HUES64 (cell line): ENCODE measurements around the gene LIMK1.

Experiments used
- H3K27ac ChIP-seq: 2 replicates; pipeline ENCODE4 v1.7.0; 2013; ENCODE audit warnings: low read depth, low read length, inconsistent platforms
- H3K27me3 ChIP-seq: 2 replicates; pipeline ENCODE4 v1.6.1; 2013; ENCODE audit warnings: mild to moderate bottlenecking, low read length; ENCODE audit not compliant: insufficient read depth
- H3K36me3 ChIP-seq: 2 replicates; pipeline ENCODE4 v1.6.1; 2013; ENCODE audit warnings: mild to moderate bottlenecking, low read length; ENCODE audit not compliant: insufficient read depth
- H3K4me1 ChIP-seq: 2 replicates; pipeline ENCODE4 v1.6.1; 2013; ENCODE audit warnings: mild to moderate bottlenecking, low read length, moderate library complexity; ENCODE audit not compliant: insufficient read depth
- H3K4me3 ChIP-seq: 2 replicates; pipeline ENCODE4 v1.5.1; 2013; ENCODE audit warnings: mild to moderate bottlenecking, low read length, moderate library complexity
- H3K9ac ChIP-seq: 2 replicates; pipeline ENCODE4 v1.6.1; 2013; ENCODE audit warnings: mild to moderate bottlenecking, low read depth, low read length
- H3K9me3 ChIP-seq: 2 replicates; pipeline ENCODE4 v1.6.1; 2013; ENCODE audit warnings: low read depth, low read length; ENCODE audit not compliant: insufficient read depth
- WGBS: fragments of 150-250, 120-280 bp; methylation state at CpG from one replicate; pipeline ENCODE4 v1.1.7; 2013; ENCODE audit warnings: missing lambda C conversion rate; 5-methylcytosine and 5-hydroxymethylcytosine counted together

LIMK1 gene

DNA sequence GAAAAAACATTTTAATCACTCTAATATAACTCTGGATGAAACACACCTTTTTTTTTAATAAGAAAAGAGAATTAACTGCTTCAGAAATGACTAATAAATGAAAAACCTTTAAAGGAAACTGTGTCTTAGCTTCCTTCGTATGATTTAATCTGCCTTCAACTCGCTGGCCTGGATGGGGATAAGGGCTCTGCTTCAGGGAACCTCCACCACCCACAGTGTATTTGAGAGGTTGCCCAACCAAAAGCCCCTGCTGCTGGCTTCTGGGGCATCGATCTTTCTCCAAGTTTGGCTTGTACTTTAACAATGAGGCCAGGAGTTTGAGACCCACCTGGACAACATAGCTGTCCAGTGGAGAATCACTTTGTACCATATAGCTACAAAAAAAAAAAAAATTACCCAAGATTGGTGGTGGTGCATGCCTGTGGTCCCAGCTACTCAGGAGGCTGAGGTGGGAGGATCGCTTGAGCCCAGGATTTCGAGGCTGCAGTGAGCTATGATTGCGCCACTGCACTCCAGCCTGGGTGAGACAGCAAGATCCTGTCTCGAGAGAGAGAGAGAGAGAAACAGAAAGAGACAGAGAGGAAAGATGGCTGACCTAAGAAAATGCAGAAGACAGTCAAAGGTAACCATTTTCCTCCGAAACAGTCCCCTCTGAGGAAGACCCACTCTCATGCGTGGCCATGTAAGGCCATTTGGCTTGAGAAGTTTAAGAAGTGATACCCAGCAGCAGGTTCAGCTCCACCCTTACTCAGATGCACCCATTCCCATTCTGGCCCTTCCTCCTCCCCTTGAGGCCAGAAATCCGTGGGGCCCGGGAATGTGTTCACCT, 13.6 kb upstream of the LIMK1 start:
- Histone ChIP-seq H3K27me3 (no peaks in the 10 kb centered on the region), H3K4me3 (no peak overlapping the region), H3K36me3 (no peaks in the 10 kb centered on the region), H3K9me3 (no peaks in the 10 kb centered on the region), H3K27ac (no peak overlapping the region), H3K9ac (no peak overlapping the region), H3K4me1 (no peaks in the 10 kb centered on the region)
- WGBS = 87% methylated on average over 11 of the region's 11 CpGs

DNA sequence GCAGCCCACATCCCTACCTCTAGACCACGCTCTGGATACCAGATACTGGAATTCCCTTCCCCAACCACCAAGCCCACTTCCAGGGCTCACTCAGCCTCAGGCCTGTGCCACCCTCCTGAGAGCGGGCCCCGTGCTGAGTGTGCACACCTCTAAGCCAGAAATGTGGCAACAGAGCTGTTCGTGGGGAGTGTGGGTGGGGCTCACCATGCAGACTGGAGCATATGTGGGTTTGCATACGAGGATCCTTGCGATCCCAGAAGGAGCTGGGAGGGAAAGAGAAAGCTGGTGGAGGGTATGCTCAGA, 13.0 kb upstream of the LIMK1 start:
- Histone ChIP-seq H3K4me1 (no peaks in the 10 kb centered on the region), H3K27ac (no peak overlapping the region), H3K4me3 (no peak overlapping the region), H3K9me3 (no peaks in the 10 kb centered on the region), H3K36me3 (no peaks in the 10 kb centered on the region), H3K9ac (no peak overlapping the region), H3K27me3 (no peaks in the 10 kb centered on the region)
- 87% methylated on average over 6 of the region's 6 CpGs for WGBS

DNA sequence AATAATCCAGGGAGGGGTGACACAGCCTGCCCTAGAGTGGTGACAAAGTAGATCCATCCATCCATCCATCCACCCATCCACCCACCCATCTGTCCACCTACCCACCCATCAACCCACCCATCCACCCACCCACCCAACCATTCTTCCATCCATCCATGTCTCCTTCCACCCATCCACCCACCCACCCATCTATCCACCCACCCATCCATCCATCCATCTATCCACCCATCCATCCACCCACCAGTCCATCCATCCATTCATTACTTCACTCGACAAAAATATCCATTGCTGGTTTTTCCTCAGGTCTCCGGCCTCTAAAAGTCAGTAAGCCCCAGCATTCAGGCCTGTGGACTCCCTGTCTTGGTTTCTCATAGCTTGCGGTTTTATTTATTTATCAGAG, 12.5 kb upstream of the LIMK1 start:
- Histone ChIP-seq H3K9me3 (no peaks in the 10 kb centered on the region), H3K27me3 (no peaks in the 10 kb centered on the region), H3K27ac (no peak overlapping the region), H3K9ac (no peak overlapping the region), H3K4me3 (no peak overlapping the region), H3K4me1 (no peaks in the 10 kb centered on the region), H3K36me3 (no peaks in the 10 kb centered on the region)
- 93% methylated on average over 3 of the region's 3 CpGs for WGBS

DNA sequence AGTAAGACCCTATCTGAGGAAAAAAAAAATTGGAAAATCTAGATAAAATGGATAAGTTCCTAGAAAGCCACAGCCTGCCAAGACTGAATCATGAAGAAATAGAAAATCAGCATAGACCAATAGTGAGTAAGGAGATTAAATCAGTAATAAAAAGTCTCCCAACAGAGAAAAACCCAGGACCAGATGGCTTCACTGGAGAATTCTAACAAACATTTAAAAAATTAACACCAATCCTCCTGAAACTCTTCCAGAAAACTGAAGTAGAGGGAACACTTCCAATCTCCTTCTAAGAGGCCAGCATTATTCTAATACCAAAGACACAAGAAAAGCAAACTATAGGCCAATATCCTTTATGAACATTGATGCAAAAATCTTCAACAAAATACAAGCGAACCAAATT, 8.8 kb upstream of the LIMK1 start:
- no peaks in the 10 kb centered on the region for H3K36me3 ChIP-seq
- no peak overlapping the region for H3K9ac ChIP-seq
- no peak overlapping the region for H3K27ac ChIP-seq
- no peak overlapping the region for H3K4me3 ChIP-seq
- 0 out of 2 replicates have a peak, but pooled peaks cover 3% of the 10 kb centered on the region for H3K4me1 ChIP-seq
- H3K27me3 ChIP-seq = no peaks in the 10 kb centered on the region
- H3K9me3 ChIP-seq = no peaks in the 10 kb centered on the region
- WGBS = 90% methylated on average over 1 of the region's 1 CpG

DNA sequence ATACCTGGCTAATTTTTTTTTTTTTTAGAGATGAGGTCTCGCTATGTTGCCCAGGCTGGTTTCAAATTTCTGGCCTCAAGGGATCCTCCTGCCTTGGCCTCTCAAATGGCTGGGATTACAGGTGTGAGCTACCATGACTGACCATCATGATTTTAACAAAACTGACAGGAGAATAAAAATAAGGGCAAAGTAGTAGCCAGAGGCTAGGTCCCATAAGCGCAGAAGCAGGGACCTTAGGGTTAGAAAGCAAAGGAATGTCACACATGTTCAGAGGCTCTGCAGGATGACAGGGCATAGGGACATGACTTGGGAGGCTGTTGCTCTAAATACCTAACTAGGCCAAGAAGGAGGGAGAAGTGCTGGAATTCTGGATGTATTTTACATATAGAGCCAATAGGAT, 5.1 kb upstream of the LIMK1 start:
- H3K4me3 ChIP-seq = no peak overlapping the region
- no peaks in the 10 kb centered on the region for H3K9me3 ChIP-seq
- H3K27me3 ChIP-seq = no peaks in the 10 kb centered on the region
- H3K4me1 ChIP-seq = 0 out of 2 replicates have a peak, but pooled peaks cover 3% of the 10 kb centered on the region
- H3K27ac ChIP-seq = no peak overlapping the region
- 91% methylated on average over 2 of the region's 2 CpGs for WGBS
- H3K36me3 ChIP-seq = no peaks in the 10 kb centered on the region
- no peak overlapping the region for H3K9ac ChIP-seq

DNA sequence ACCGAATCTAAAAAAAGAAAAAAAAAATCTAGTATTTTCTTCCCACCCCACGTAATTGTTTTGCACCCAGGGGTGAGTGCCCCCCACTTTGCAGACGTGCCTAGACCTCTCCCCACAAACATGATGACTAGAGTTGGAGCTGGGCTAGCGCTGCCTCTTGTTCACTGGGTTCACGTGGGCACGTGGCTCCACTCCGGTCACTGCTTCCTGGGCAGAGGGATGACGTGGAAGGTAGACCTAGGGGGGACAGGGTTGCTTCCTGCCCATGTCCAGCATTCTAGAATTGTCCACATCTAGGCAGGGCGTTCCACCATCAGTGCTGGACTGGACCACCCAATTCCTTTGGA, 861 bp upstream of the LIMK1 start:
- H3K4me1 ChIP-seq = peaks cover 7% of the 10 kb centered on the region; the same call in 1 of the 2 replicates
- WGBS = 86% methylated on average over 9 of the region's 9 CpGs

DNA sequence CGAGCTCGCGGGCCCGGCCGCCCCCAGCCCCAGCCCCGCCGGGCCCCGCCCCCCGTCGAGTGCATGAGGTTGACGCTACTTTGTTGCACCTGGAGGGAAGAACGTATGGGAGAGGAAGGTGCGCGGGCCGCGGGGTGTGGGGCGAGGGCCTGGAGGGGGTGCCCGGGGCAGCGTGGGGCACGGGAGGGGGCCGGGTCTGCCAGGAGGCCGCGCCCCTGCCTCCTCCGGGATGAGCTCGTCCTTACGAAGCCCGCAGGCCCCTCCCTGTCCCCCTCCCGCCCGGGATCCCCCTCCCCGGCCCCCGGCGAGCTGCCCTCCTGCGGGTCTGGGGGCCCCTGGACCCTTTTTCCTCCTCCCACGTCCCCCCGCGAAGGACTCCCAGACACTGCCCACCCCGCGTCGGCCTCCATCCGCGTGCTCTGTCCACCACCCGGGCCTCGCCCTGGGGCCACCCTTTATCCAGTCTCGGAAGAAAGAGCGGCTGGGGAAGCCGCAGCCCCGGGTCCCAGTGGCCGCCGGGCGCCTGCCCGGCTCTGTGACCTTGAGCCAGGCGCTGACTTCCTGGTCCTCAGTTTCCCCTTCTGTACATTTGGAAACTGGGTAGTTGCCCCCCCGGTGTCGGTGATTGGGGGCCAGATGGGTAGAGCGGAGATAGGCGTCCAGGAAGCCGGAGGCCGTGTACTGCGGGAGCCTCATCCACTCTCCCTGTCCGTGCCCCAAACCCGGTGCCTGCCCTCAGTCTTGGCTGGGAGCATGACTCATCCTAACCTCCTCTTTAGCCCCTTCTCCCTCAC, 521 bp downstream of the LIMK1 start:
- Histone ChIP-seq H3K36me3 (peaks cover 27% of the 10 kb centered on the region), H3K27ac (peak overlapping the region; percentile 9)
- 1% methylated on average over 60 of the region's 61 CpGs for WGBS

More for the DNA sequence above, 861 bp upstream of the LIMK1 start:
- Histone ChIP-seq H3K9ac (no peak overlapping the region), H3K27ac (peak overlapping the region; percentile 72), H3K9me3 (no peaks in the 10 kb centered on the region), H3K4me3 (peak overlapping the region; percentile 57), H3K27me3 (no peaks in the 10 kb centered on the region), H3K36me3 (peaks cover 15% of the 10 kb centered on the region)

DNA sequence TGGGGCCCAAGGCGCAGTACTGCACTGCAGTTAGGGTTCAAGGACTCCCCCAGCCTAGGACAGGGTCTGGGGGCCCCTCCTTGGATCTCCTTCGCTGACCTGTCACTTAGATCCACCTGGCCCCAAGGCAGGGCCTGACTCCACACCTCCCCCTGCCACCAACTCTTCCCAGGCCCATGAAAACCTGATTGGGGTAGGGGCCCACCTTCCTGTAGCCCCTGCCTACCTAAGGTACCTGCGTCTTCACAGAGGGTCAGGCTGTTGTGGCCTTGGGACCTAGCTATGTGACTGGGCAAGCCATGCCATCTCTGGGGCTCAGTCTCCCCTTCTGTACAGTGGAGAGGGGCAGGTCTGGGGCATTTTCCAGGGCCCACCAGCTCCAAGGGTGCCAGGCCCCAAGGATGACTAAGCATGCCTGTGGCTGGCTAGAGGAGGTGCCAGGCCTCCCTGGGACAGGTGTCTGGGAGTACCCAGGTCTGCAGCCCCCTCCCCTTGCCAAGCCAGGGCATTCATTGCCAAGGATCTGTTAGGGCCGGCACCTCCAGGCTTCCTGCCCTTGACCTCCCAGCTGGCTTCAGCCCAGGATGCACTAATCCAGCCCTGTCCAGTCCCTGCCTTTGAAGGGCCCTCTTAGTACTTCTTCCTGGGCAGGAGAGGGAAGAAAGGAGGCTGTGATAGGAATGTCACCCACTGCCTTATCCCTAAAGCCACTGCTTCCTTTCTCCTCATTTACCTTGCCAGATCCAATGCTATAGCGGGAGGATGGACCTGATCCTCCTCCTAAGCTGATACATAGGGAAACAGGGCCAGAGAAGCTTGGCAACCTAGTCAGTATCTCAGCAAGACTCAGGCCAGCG, 1.3 kb downstream of the LIMK1 start:
- Histone ChIP-seq H3K27me3 (no peaks in the 10 kb centered on the region), H3K27ac (no peak overlapping the region), H3K4me1 (peaks cover 4% of the 10 kb centered on the region; the same call in 1 of the 2 replicates), H3K9me3 (no peaks in the 10 kb centered on the region), H3K9ac (peak overlapping the region; percentile 45), H3K4me3 (peak overlapping the region; percentile 69), H3K36me3 (peaks cover 28% of the 10 kb centered on the region)
- WGBS = 69% methylated on average over 6 of the region's 6 CpGs

More for the DNA sequence above, 521 bp downstream of the LIMK1 start:
- H3K4me1 ChIP-seq = peaks cover 5% of the 10 kb centered on the region; the same call in 1 of the 2 replicates
- H3K27me3 ChIP-seq = no peaks in the 10 kb centered on the region
- peak overlapping the region; percentile 45 for H3K9ac ChIP-seq
- no peaks in the 10 kb centered on the region for H3K9me3 ChIP-seq
- peak overlapping the region; percentile 69 for H3K4me3 ChIP-seq

DNA sequence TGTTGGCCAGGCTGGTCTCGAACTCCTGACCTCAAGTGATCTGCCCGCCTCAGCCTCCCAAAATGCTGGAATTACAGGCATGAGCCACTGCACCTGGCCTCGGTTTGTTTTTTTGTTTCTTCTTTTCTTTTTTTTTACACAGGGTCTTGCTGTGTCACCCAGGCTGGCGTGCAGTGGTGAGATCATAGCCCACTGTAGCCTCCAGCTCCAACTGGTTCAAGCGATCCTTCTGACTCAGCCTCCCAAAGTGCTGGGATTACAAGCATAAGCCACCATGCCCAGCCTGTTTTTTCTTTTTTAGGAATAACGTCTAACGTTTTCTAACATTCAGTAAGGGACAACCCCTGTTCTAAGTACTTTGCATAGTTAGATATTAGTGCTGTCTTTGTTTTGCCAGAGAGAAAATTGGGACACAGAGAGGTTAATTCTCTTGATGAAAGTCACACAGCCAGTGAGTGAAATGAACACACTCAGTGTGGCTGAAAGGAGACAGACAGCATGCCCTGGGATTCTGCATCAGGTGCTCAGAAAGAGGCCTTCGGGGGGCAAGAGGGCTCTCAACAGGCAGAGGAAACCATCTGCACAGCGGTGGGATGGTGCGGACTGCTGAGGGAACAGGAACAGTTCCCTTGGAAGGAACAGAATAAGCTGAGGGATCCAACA, 4.3 kb downstream of the LIMK1 start:
- peaks cover 12% of the 10 kb centered on the region; the same call in 1 of the 2 replicates for H3K4me1 ChIP-seq
- H3K9ac ChIP-seq = no peak overlapping the region
- H3K4me3 ChIP-seq = no peak overlapping the region
- no peak overlapping the region for H3K27ac ChIP-seq
- WGBS = 95% methylated on average over 10 of the region's 10 CpGs
- peaks cover 28% of the 10 kb centered on the region for H3K36me3 ChIP-seq
- no peaks in the 10 kb centered on the region for H3K9me3 ChIP-seq
- H3K27me3 ChIP-seq = no peaks in the 10 kb centered on the region

DNA sequence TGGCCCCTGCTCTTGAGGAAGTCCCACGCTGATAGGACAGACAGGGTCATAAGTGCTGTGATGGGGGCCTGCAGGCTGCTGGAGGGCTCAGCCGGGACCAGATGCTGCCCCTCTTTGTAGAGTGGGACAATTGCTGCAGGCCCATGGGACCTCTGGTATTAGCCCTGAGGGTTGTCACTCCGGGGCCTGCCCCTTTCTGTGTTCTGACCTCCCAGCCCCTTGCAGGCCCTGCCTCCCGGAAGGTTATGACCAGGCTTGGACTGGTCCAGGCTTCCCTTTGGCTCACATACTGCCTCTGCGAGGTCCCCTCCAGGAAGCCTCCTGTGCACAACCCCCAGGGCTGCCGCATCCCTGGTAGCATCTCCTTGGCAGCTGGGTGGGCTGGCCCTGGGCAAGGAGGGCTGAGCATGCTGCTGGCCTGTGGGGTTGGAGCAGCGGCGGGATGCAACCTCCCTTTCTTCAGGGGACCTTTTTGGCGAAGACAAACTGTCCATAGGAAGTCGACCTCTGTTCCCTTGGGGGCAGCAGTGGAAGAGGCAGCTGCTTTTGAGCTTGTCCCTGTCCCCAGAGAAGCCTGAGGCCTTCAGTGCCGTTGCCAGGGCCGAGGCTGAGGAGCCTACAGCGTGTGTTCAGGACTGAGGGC, 8.8 kb downstream of the LIMK1 start:
- H3K9ac ChIP-seq = no peak overlapping the region
- H3K4me3 ChIP-seq = no peak overlapping the region
- 86% methylated on average over 13 of the region's 13 CpGs for WGBS
- peaks cover 27% of the 10 kb centered on the region for H3K36me3 ChIP-seq
- peak overlapping the region; percentile 88; the same call in 1 of the 2 replicates for H3K27ac ChIP-seq
- peaks cover 22% of the 10 kb centered on the region; the same call in 1 of the 2 replicates for H3K4me1 ChIP-seq
- H3K27me3 ChIP-seq = no peaks in the 10 kb centered on the region
- H3K9me3 ChIP-seq = no peaks in the 10 kb centered on the region
